GM18505 (cell line): Measurements from ENCODE around the gene TBXAS1.
"Not testable (repeated sequence)": the region's sequence is repeated elsewhere in the genome, so short reads cannot be mapped to it uniquely, and the experiment has no call there.

Source experiments
- ATAC-seq: cut with Tn5 transposase; IDR thresholded peaks from one replicate; pipeline ENCODE4 v1.9.1; 2021; ENCODE audit not compliant: unreplicated experiment
- POLR2A ChIP-seq: IDR thresholded peaks from 4 replicates; pipeline ENCODE4 v1.6.1; 2011; ENCODE audit warnings: borderline replicate concordance; ENCODE audit not compliant: insufficient read depth, insufficient read length; ENCODE audit errors: extremely low read depth

The TBXAS1 gene

DNA sequence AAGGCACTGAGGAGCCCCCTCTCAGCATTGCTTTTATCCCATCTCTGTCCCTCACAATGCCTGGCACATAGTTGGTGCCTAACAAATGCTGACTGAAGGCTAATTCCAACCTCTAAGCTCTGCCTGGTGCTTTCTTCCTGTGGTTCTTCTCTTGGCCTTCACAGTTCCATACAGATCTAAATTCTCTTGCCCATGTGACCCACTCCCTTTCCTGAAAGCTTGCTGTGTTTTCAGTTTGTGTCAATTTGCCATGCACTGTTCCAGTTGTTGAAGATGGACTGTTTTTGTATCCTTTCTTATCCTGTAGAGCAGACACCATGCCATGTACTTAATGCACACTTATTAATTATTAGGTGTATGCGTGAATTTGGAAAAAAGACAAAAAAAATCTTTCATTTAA, 9.2 kb downstream of the TBXAS1 start:
- no peak for TF ChIP-seq POLR2A
- no peak for ATAC-seq

DNA sequence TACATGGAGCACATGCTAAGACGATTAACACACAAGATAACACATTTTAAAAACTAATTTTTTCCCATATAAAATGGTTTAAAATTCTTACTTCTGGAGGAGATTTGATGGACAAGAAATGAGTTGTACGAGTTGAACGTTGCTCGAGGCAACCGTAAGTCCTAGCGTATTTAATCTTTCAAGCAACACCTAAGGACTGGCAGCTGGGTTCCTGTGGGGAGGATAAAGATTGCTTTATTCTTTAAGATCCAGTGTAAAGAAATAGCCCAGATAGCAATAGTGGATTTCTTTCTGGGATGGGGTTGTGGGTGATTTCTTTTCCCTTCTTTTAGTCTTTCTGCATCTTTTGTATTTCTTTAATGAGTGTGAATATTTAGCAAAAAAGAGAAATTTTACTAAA, 9.8 kb downstream of the TBXAS1 start:
- no peak for ATAC-seq
- TF ChIP-seq POLR2A, result no peak

DNA sequence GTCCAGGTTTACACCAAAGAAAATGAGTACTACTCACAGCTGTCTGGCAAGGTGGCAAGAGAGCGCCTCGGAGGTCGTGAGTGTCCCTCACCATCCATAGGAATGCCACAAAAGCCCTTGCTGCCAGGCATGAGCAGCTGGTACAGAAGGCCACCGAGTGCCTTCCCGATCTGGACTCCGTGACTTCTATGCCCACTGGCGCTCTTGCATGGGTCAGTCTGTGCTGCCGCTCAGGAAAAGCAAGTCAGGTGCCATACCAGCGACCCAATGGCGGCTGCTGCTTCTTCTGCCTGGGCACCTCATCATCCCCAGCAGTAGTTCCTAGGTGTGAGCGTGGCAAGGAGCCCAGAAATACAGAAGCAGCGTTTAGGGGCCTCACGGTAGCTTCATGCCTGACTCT, 11.7 kb downstream of the TBXAS1 start:
- no peak for ATAC-seq
- no peak for TF ChIP-seq POLR2A

DNA sequence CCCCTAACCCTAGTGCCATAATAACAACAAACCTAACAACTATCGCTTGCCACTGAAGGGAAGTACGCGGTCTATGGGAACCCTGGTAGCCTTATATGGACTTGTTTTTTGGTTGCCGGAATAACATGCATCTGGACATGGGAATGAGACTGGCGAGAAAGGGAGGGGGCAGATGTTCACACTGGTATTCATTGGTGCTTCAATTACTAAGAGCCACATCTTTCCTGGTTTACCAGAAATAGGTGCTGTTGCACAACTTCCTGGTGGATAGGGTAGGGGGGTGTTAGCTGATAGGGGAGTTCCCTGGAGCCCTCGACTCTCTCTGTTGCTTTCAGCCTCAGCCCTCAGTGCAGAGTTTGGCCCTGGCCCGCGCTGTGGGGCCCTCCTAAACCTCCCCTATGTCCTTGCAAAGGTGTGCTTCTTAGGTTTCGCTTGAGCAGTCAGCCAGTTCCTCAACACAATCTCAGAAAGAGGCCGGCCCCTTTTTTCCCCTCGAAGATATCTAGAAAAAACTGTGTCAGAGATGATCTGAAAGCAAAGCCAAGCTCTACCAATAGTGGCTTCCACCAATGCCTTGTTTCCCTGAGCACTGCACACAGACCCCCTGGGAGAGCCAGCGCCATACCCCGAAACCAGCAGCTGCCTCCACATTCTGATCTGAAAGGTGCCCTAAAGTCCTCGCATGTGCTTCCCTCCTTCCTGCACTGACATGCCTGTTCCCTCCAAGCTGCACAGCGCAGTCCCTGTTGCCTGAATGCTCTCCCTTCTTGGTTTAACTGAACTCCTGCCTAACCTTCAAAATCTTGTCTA, 13.5 kb downstream of the TBXAS1 start:
- TF ChIP-seq POLR2A, result no peak
- ATAC-seq, result peak; percentile 95

DNA sequence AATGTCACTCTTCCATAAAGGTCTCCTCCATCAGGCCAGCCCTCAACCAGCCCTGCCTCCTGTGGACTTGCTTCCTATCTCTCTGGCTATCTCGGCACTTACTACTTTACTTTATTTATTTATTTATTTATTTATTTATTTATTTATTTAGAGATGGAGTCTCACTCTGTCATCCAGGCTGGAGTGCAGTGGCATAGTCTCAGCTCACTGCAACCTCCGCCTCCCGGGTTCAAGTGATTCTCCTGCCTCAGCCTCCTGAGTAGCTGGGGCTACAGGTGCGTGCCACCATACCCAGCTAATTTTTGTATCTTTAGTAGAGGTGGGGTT, 14.1 kb downstream of the TBXAS1 start:
- not testable (repeated sequence) for ATAC-seq

DNA sequence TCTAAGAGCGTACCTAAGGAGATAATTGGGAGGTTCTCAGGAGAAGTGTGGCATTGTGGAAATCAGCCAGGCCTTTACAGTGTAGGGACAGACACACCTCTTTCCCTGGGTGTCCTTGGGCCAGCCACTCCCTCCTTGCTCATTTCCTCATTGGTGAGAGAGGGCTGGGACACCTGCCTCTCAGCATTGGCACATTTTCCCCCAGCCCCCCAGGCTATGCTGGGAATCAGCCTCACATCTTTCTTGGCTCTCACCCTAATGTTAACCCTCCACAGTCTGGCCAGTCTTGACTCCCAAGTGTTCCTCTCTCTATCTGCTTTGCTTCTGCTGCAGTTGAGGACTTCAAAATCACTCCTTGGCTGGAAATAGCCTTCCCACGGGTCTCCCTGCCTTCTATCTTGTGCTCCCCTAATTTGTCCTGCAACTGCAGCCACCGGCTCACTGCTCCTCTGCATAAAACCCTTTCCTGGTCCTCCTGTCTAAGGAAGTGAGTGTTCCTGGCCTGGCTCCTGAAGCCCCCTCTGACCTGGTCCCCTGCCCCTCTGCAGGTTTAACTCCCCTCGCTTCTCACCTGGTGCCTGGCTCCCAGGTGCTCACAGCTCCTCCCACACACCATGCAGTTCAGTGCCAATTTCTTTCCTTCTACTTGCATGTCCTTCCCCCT, 15.8 kb downstream of the TBXAS1 start:
- no peak for ATAC-seq
- TF ChIP-seq POLR2A, result no peak

DNA sequence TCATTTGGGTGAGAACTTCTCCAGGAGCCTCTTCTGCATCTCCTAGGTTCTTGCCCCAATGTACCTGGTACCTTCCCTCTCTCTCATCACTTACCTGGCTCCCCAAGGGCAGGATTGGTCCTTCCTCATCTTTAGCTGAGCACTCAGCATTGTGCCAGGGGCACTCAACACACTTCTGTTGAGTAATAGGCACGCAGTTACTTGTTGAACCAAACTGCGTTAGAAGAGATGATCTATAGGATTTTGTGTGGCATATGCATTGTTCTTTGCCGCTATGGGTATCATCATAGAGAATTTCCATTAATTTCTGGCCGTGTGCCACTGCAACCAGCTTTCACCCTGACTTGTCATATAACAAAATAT, 16.4 kb downstream of the TBXAS1 start:
- ATAC-seq, result no peak

DNA sequence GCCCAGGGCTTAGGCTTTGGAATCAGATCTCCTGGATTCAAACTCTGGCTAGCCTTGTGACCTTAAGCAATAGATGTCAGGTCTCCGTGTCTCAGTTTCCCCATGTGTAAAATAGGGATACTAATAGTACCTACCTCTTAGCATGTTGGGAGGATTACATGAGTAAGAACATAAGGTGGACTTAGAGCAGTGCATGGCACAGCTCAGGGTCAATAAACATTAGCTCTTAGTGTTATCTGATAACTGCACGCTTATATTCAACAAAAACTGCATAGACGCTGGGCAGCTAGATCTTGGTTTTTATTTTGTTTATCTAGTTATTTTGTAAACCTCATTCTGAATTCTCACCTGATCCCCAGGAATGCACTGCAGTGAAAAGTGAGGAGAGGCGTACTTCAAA, 17.2 kb downstream of the TBXAS1 start:
- TF ChIP-seq POLR2A, result no peak

More for the DNA sequence above, 16.4 kb downstream of the TBXAS1 start:
- no peak for TF ChIP-seq POLR2A

DNA sequence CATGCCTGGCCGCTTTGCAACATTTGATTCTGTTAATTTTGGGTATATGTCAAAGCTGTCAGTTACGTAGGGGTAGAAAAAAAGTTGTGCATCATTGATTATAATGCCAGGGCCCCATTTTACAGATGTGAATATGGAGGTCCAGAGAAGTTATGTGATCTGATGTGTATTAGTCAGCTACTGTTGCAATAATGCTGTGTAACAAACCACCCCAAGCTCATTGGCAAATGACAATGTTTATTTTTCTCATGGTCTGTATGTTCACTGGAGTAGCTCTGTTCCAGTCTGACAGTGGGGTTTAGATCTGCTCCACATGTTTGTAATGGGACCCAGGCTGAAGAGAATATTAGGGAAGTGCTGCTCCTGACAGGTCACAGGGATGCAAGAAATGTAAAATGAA, 19.2 kb downstream of the TBXAS1 start:
- no peak for ATAC-seq
- no peak for TF ChIP-seq POLR2A

More for the DNA sequence above, 17.2 kb downstream of the TBXAS1 start:
- ATAC-seq, result no peak

DNA sequence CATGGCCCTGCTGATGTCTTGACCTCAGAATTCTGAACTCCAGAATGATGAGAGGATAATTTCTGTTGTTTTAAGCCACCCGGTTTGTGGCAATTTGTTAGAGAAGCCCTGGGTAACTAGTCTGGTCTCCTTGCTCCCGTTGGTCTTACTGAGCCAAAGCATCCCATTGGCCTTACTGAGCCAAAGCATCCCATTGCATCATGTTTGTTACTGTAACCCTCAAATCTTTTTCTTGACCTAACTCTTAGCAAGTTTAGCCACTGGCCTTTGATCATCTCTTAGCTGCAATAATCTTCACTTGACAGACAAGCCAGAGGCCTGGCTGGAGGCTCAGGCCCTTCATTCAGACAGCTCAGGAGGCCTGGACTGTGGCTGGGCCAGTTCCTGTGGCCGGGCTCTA, 21.8 kb downstream of the TBXAS1 start:
- ATAC-seq, result no peak
- no peak for TF ChIP-seq POLR2A

DNA sequence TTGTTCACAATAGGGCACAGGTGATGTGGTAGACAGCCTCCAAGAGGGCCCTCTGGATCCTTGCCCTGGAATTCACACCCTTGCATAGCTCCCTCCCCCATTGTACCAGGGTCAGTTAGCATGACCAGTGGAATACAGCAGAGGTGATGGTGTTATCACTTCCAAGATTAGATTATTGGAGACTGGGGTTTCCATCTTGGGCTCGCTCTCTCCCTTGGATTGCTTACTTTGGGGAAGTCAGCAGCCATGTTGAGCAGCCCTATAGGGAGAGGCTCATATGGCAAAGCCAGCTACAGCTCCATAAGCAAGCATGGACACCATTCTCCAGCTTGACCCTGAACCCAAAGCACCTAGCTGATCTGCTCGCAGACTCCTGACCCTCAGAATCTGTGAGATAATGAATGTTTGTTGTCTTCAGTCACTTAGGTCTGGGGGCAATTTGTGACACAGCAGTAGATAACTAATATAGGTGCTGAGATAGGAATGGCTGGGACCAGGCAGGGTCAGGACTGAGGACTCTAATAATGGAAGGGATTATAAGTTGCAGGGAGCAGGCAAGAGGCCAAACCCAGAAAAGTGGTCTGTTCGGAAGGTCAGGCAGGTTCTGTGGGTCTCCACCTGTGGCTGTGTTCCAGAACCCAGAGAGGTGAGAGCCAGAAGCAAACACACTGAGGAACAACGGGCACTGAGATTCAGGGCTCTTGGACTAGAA, 22.9 kb downstream of the TBXAS1 start:
- TF ChIP-seq POLR2A, result no peak
- no peak for ATAC-seq

DNA sequence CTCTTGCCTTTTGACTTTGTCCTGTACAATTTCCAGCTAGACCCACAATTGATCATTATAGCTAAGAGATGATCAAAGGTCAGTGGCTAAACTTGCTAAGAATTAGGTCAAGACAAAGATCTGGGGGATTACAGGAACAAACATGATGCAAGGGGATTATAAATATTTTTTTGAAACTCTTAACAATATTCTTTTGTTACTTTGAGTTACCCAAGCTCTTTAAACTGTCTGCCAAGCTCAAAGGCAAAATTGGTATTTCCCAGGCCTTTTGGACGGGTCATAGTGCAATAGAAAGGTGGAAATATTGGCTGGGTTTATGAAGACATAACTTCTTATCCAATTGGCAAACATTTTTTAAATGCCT, 23.4 kb downstream of the TBXAS1 start:
- no peak for ATAC-seq
- no peak for TF ChIP-seq POLR2A

DNA sequence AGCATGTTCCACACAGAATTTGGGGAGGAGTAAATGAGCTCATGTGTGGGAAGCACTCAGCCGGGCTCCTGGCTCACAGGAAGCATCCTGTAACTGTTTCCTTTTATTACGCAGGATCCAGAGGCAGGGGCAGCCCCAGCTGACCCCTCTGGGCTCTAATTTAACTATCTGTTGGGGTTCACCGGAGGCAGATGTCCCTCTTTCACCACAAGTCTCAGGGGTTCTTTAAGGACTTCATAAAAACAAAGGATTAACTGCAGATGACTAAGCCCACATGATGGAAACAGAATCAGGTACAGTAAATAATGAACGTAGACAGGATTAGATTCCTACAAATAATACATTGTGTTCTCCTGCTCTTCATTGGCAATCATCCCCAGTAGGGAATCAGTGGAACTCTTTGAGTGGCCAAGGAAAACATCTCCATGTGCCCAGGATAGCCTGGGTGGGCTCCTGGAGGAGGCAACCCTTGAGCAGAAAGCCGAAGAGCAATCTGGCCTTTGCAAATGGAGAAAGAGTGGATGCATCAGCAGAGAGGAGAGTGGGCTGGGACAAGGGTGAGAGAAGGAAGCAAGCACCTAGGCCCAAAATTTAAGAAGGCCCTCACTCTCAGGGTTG, 24.6 kb downstream of the TBXAS1 start:
- TF ChIP-seq POLR2A, result no peak
- ATAC-seq, result no peak

DNA sequence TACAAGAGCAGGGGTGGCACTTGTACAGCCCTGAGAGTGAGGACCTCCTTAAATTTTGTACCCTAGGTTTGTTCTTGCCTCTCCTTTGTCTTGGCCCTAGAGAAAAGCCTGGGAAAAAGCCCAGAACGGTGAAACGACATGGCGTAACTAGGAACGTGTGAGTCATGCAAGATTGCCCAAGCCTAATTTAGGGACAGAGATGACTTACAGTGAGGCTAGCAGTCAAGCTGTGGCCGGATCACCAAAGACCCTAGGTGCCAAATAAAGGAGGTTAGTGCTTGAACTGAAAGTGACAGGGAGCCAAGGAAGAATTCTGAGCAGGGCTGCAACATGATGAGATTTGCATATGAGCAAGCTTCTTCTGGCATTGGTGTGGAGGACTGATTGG, 25.1 kb downstream of the TBXAS1 start:
- no peak for ATAC-seq
- TF ChIP-seq POLR2A, result no peak
